ENCODE measurements around the gene IFI6. TPM values are rescaled to one million over a fixed set of nuclear protein-coding genes. Genes with fewer than 3 reads are reported as not detected.
"Not testable (repeated sequence)": the region's sequence is repeated elsewhere in the genome, so short reads cannot be mapped to it uniquely, and the experiment has no call there.

IFI6 gene
- total RNA-seq, 1 experiment from 2014 or later = 8.6 TPM

DNA sequence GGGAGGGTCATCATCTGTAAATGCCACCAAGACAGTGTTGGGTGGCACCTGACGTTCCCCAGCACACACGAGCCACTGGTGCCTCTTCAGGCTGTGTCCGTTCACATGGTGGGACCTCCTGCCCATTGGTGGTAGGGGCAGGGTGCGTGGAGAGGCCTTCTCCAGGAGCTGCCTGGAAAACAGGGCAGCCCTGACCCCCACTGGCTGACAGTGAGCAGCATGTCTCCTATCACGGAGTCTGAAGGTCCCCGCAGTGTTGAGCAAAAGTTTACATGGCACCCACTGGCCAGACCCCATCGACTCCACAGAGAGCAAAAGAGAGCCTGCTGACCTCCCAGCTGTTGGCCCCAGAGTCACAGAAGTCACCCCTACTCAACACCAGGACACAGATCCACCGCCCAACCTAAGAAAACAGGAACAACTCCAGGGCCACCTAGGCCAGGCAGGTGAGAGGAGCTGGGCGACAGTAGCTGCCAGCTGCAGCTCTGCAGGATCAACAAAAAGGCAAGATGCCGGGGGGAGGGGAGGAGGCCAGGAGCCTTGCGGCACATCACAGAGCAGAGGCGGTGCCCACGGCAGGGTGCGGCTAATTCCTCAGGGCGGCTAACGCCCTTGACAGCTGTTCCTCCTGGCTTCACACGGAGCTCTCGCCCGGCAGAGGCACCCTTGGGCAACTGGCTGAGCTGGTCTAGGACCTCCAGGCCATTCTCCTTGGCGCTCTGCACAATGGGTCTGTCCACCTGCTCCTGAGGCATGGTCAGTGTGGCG lies 14.4 kb upstream of the IFI6 start:
- 0 out of 2 replicates have a peak, but pooled peaks cover 2% of the 10 kb centered on the region for H3K9me3 ChIP-seq (ENCODE audit: insufficient read depth, low read depth)
- intact Hi-C loops (cut with micrococcal nuclease; ENCODE audit: unreplicated experiment) = loop anchor here (1.0 kb wide), 2 partner anchors 10 to 14 kb away; partner anchors contain the start of gene IFI6
- peaks cover 14% of the 10 kb centered on the region; the same call in 1 of the 2 replicates for H3K4me1 ChIP-seq (replicated peaks; ENCODE audit: insufficient read depth)
- 0 out of 2 replicates have a peak, but pooled peaks cover 4% of the 10 kb centered on the region for H3F3A ChIP-seq (ENCODE audit: insufficient read depth, low read depth)
- ChIA-PET POLR2A (ENCODE audit: unreplicated experiment) (interaction anchor here (0.6 to 1.2 kb wide), 3 partner anchors 34 to 241 kb away, joined by 5 to 10 read pairs (median 6); no protein-coding TSS in a partner anchor), CTCF (interaction anchor here (0.6 to 1.5 kb wide), 6 partner anchors 9 to 655 kb away, joined by 3 to 10 read pairs (median 6); partner anchors contain the start of genes AHDC1, FAM76A and IFI6)
- no peaks in the 10 kb centered on the region for H4K20me1 ChIP-seq (ENCODE audit: insufficient read depth)
- H2AFZ ChIP-seq = no peak overlapping the region
- H3K27ac ChIP-seq = no peak overlapping the region
- no peaks in the 10 kb centered on the region for H3K9me2 ChIP-seq (ENCODE audit: insufficient read depth)
- DNase-seq = peak; percentile 76 to 91
- peak overlapping the region; percentile 26; the same call in 1 of the 2 replicates for H3K4me2 ChIP-seq
- H3K79me2 ChIP-seq (ENCODE audit: low read depth) = no peaks in the 10 kb centered on the region
- H3K4me3 ChIP-seq = no peak overlapping the region
- no TSS peak for BruUV-seq (replicated peaks)
- no peaks in the 10 kb centered on the region for H3K36me3 ChIP-seq (ENCODE audit: low read depth)
- no peak for TF ChIP-seq EZH2 (IDR thresholded peaks at IDR 0.05; ENCODE audit: low read depth)
- TF ChIP-seq, protein P1, sequence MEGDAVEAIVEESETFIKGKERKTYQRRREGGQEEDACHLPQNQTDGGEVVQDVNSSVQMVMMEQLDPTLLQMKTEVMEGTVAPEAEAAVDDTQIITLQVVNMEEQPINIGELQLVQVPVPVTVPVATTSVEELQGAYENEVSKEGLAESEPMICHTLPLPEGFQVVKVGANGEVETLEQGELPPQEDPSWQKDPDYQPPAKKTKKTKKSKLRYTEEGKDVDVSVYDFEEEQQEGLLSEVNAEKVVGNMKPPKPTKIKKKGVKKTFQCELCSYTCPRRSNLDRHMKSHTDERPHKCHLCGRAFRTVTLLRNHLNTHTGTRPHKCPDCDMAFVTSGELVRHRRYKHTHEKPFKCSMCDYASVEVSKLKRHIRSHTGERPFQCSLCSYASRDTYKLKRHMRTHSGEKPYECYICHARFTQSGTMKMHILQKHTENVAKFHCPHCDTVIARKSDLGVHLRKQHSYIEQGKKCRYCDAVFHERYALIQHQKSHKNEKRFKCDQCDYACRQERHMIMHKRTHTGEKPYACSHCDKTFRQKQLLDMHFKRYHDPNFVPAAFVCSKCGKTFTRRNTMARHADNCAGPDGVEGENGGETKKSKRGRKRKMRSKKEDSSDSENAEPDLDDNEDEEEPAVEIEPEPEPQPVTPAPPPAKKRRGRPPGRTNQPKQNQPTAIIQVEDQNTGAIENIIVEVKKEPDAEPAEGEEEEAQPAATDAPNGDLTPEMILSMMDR (conservative IDR thresholded peaks at IDR 0.05) = no peak
- H3K27me3 ChIP-seq (ENCODE audit: insufficient read depth, low read depth) = no peaks in the 10 kb centered on the region

DNA sequence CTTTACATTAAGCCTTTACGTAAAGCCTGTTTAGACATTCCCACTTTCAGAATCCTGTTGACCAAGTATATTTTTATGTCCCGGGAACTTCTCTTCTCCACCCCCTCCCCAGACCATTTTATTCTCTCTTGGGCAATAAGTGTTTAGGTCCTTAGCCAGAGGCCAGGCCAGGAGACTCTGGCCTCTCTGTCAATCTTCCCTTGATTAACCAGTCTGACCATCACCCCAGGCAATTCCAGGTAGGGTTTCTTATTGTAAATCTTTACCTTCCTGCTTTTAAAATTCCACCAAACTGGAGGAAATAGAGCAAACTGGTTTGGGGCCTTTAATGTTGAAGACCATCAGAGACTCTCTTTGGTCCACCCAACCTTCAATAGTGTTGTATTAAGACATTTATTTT lies 12.2 kb upstream of the IFI6 start:
- DNase-seq = peak; percentile 28 to 71
- Histone ChIP-seq H3K9me2 (ENCODE audit: insufficient read depth) (no peaks in the 10 kb centered on the region), H3K4me2 (peak overlapping the region; percentile 23; the same call in 1 of the 2 replicates), H3F3A (ENCODE audit: insufficient read depth, low read depth) (0 out of 2 replicates have a peak, but pooled peaks cover 4% of the 10 kb centered on the region), H3K27ac (no peak overlapping the region), H3K27me3 (ENCODE audit: insufficient read depth, low read depth) (no peaks in the 10 kb centered on the region), H3K36me3 (ENCODE audit: low read depth) (no peaks in the 10 kb centered on the region), H3K4me3 (no peak overlapping the region), H3K4me1 (replicated peaks; ENCODE audit: insufficient read depth) (peaks cover 14% of the 10 kb centered on the region; the same call in 1 of the 2 replicates), H3K9me3 (ENCODE audit: insufficient read depth, low read depth) (0 out of 2 replicates have a peak, but pooled peaks cover 2% of the 10 kb centered on the region), H4K20me1 (ENCODE audit: insufficient read depth) (no peaks in the 10 kb centered on the region), H2AFZ (no peak overlapping the region), H3K79me2 (ENCODE audit: low read depth) (no peaks in the 10 kb centered on the region)
- BruUV-seq (replicated peaks) = no TSS peak
- intact Hi-C loops (cut with micrococcal nuclease; ENCODE audit: unreplicated experiment) = no loop called here
- POLR2A ChIA-PET (ENCODE audit: unreplicated experiment) = no interaction called here
- no peak for TF ChIP-seq EZH2 (IDR thresholded peaks at IDR 0.05; ENCODE audit: low read depth)
- TF ChIP-seq, protein P1 (conservative IDR thresholded peaks at IDR 0.05) = no peak
- CTCF ChIA-PET = interaction anchor here (0.6 to 0.7 kb wide), 2 partner anchors 149 to 723 kb away, joined by 3 to 9 read pairs; no protein-coding TSS in a partner anchor

DNA sequence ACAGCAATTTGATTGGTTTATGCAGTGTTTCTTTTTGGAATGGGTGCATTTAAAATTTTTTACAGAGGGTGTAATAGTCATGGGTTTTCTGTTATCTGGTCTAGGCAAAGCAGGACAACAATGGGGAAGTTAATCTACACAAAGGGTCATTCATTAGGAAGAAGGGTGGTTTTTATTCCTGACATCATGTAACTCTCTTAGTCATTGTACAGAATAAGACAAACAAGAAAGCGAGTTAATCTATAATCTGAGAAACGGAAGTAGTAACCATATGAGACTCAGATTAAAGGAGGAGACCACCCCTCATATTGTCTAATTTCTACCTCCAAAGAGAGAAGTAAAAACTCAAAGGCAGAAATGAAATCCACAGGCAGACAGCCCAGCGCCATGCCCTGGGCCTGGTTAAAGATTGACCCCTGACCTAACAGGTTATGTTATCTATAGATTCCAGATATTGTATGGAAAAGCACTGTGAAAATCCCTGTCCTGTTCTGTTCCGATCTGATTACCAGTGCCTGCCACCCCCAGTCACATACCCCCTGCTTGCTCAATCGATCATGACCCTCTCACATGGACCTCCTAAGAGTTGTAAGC lies 10.5 kb upstream of the IFI6 start:
- BruUV-seq (replicated peaks) = no TSS peak
- POLR2A ChIA-PET (ENCODE audit: unreplicated experiment) = no interaction called here
- no peaks in the 10 kb centered on the region for H3K9me2 ChIP-seq (ENCODE audit: insufficient read depth)
- no peak for DNase-seq
- H4K20me1 ChIP-seq (ENCODE audit: insufficient read depth) = no peaks in the 10 kb centered on the region
- no peaks in the 10 kb centered on the region for H3K36me3 ChIP-seq (ENCODE audit: low read depth)
- TF ChIP-seq, protein P1 (conservative IDR thresholded peaks at IDR 0.05) = no peak
- no peak for TF ChIP-seq EZH2 (IDR thresholded peaks at IDR 0.05; ENCODE audit: low read depth)
- CTCF ChIA-PET = no interaction called here
- H3K79me2 ChIP-seq (ENCODE audit: low read depth) = no peaks in the 10 kb centered on the region
- H2AFZ ChIP-seq = no peak overlapping the region
- H3K27me3 ChIP-seq (ENCODE audit: insufficient read depth, low read depth) = no peaks in the 10 kb centered on the region
- H3F3A ChIP-seq (ENCODE audit: insufficient read depth, low read depth) = 0 out of 2 replicates have a peak, but pooled peaks cover 4% of the 10 kb centered on the region
- no peak overlapping the region for H3K27ac ChIP-seq
- no peak overlapping the region for H3K4me2 ChIP-seq
- H3K4me3 ChIP-seq = no peak overlapping the region
- intact Hi-C loops (cut with micrococcal nuclease; ENCODE audit: unreplicated experiment) = no loop called here
- H3K9me3 ChIP-seq (ENCODE audit: insufficient read depth, low read depth) = 0 out of 2 replicates have a peak, but pooled peaks cover 2% of the 10 kb centered on the region
- peaks cover 14% of the 10 kb centered on the region; the same call in 1 of the 2 replicates for H3K4me1 ChIP-seq (replicated peaks; ENCODE audit: insufficient read depth)

GRCh38 chr1:27681580-27681979 lies 9.6 kb upstream of the IFI6 start:
- H3K27me3 ChIP-seq (ENCODE audit: insufficient read depth, low read depth); H3K9me2 ChIP-seq (ENCODE audit: insufficient read depth); H3F3A ChIP-seq (ENCODE audit: insufficient read depth, low read depth); CTCF ChIA-PET; H3K27ac ChIP-seq; H4K20me1 ChIP-seq (ENCODE audit: insufficient read depth); BruUV-seq (replicated peaks); POLR2A ChIA-PET (ENCODE audit: unreplicated experiment); H2AFZ ChIP-seq; H3K4me2 ChIP-seq; DNase-seq; H3K79me2 ChIP-seq (ENCODE audit: low read depth); H3K36me3 ChIP-seq (ENCODE audit: low read depth); intact Hi-C loops (cut with micrococcal nuclease; ENCODE audit: unreplicated experiment); H3K9me3 ChIP-seq (ENCODE audit: insufficient read depth, low read depth); H3K4me3 ChIP-seq: not testable (repeated sequence)
- H3K4me1 ChIP-seq (replicated peaks; ENCODE audit: insufficient read depth) = peaks cover 14% of the 10 kb centered on the region; the same call in 1 of the 2 replicates

Measured in PC-9 (cell line).